Stomach smooth muscle (tissue), 2 donors: Measurements from ENCODE around the gene GEMIN5.

Experiments
- H3K27ac ChIP-seq: one replicate; pipeline ENCODE4 v1.7.0; 2013; ENCODE audit warnings: mild to moderate bottlenecking, low read length, inconsistent platforms
- H3K27me3 ChIP-seq, 2 donors: one replicate each; pipeline ENCODE4 v1.7.0; 2013; ENCODE audit warnings: low read length in 2 of 2; ENCODE audit not compliant: insufficient read depth in 2 of 2, control insufficient read depth in 1 of 2
- H3K36me3 ChIP-seq, 2 donors: one replicate each; pipeline ENCODE4 v1.7.0; 2013; ENCODE audit warnings: low read length in 2 of 2; ENCODE audit not compliant: control insufficient read depth in 2 of 2, insufficient read depth in 2 of 2
- H3K4me1 ChIP-seq: one replicate; pipeline ENCODE4 v1.7.0; 2013; ENCODE audit warnings: low read length; ENCODE audit not compliant: control insufficient read depth, insufficient read depth
- H3K4me3 ChIP-seq, 2 donors: one replicate each; pipeline ENCODE4 v1.7.0; 2013; ENCODE audit warnings: low read length in 2 of 2
- H3K9ac ChIP-seq, 2 donors: one replicate each; pipeline ENCODE4 v1.7.0; 2013; ENCODE audit warnings: low read length in 2 of 2, mild to moderate bottlenecking in 1 of 2
- H3K9me3 ChIP-seq, 2 donors: one replicate each; pipeline ENCODE4 v1.7.0; 2013; ENCODE audit warnings: low read length in 2 of 2; ENCODE audit not compliant: control insufficient read depth in 2 of 2
- donor health status: healthy.
- donor health status: Pancreatic carcinoma.

GEMIN5 gene

GRCh38 chr5:154862766-154863165 is 75.2 kb downstream of the GEMIN5 start:
- no peaks in the 10 kb centered on the region for H3K9me3 ChIP-seq
- peaks cover 12% of the 10 kb centered on the region for H3K4me1 ChIP-seq
- no peak overlapping the region for H3K4me3 ChIP-seq
- H3K27me3 ChIP-seq: no peaks in the 10 kb centered on the region
- H3K27ac ChIP-seq: no peak overlapping the region
- H3K36me3 ChIP-seq: peaks cover 12 to 17% of the 10 kb centered on the region in 2 donors
- no peak overlapping the region for H3K9ac ChIP-seq

DNA sequence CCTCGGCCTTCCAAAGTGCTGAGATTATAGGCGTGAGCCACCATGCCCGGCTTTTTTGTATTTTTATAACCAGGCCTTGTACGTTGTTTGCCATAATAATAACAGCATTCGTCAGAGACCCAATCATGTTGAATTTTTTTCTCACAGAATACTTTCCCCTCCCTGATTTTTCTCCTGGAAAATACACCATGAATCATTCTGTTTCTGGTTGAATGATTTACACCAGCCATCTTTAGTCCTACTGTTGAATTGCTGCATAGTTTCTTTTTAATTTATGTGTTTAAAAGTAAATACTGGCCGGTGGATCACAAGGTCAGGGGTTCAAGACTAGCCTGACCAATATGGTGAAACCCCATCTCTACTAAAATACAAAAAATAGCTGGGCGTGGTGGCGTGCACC is 76.1 kb downstream of the GEMIN5 start:
- Histone ChIP-seq H3K4me1 (peaks cover 19% of the 10 kb centered on the region), H3K9ac (no peak overlapping the region), H3K36me3 (peaks cover 12 to 17% of the 10 kb centered on the region in 2 donors), H3K27me3 (no peaks in the 10 kb centered on the region), H3K27ac (no peak overlapping the region), H3K9me3 (no peaks in the 10 kb centered on the region), H3K4me3 (no peak overlapping the region)

GRCh38 chr5:154860765-154861164 is 77.2 kb downstream of the GEMIN5 start:
- no peak overlapping the region for H3K27ac ChIP-seq
- no peaks in the 10 kb centered on the region for H3K27me3 ChIP-seq
- H3K4me3 ChIP-seq: peak overlapping the region; percentile 90 to 93
- H3K4me1 ChIP-seq: peaks cover 24% of the 10 kb centered on the region
- no peak overlapping the region for H3K9ac ChIP-seq
- H3K9me3 ChIP-seq: no peaks in the 10 kb centered on the region
- peaks cover 7 to 12% of the 10 kb centered on the region in 2 donors for H3K36me3 ChIP-seq

DNA sequence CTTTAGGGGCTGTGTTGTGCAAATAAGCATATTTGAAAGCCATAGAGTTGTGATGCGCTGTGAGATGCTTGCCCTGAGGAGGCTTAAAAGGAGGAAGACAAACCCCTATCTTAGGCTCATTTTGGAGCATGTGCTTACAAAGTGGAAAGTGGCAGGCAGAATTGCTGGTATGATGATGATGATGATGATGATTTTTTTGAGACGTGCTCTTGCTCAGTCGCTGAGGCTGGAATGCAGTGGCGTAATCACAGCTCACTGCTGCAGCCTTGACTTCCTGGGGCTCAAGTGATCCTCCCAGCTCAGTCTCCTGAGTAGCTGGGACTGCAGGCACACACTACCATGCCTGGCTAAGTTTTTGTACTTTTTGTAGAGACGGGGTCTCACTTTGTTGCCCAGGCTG is 77.9 kb downstream of the GEMIN5 start:
- peak overlapping the region; percentile 90 to 93 for H3K4me3 ChIP-seq
- peak overlapping the region; percentile 48 to 77 for H3K9ac ChIP-seq
- no peaks in the 10 kb centered on the region for H3K9me3 ChIP-seq
- H3K27me3 ChIP-seq: no peaks in the 10 kb centered on the region
- peaks cover 24% of the 10 kb centered on the region for H3K4me1 ChIP-seq
- H3K27ac ChIP-seq: no peak overlapping the region
- H3K36me3 ChIP-seq: peaks cover 5 to 7% of the 10 kb centered on the region in 2 donors

DNA sequence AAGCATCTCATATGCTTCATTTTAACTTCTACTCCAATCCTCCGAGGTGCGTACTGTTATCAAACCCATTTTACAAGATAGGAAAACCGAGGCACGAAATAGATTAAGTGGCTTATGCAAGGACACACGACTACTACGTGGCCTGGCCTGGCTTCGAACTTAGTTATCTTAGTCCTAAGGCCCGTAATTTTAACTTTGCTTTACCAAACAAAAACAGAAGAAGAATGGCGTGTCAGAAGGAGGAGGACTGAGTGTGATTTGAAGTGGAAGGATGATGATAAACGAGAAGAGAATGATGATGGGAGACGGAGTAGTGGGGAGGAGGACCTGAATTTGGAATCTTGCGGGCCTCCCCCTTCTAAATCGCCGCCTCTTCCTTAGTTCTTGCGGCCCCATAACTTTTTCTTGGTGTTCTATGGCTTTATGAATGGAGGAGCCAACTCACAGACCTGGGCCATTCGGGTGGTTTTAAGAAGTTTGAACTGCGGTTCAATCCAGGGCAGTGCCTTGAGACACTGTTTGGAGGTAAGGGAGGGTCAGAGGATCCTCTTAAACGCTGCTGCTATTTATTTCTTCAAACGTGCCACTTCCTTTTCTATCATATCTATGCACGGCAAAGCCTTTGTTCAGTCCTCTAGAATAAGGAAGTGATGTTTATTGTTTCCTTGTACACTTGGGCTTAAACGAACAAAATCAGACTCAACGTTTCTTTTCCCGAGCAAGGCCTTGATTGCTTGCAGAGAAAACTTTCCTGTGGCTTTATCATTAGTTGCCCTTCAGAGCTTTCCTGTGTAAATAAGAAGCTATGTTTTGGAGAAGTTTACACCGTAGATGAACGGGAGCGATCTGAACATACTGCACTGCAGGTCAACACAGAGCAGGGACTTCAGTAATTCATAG is 78.8 kb downstream of the GEMIN5 start:
- Histone ChIP-seq H3K4me3 (peak overlapping the region; percentile 90 to 93), H3K36me3 (peaks cover 5 to 6% of the 10 kb centered on the region in 2 donors), H3K9ac (peak overlapping the region; percentile 77 to 93), H3K27ac (peak overlapping the region; percentile 96), H3K27me3 (no peaks in the 10 kb centered on the region), H3K4me1 (peaks cover 24% of the 10 kb centered on the region), H3K9me3 (no peaks in the 10 kb centered on the region)

- Histone ChIP-seq H3K27ac (peak within 1 kb of the TSS; percentile 96), H3K4me3 (peak within 1 kb of the TSS; percentile 90 to 93), H3K27me3 (no peaks in the 10 kb centered on the region), H3K9ac (peak within 1 kb of the TSS; percentile 77 to 93), H3K9me3 (no peaks in the 10 kb centered on the region), H3K4me1 (peaks cover 24% of the 10 kb centered on the region), H3K36me3 (peaks cover 3 to 5% of the 10 kb centered on the region in 2 donors)
These were observed 79.6 kb downstream of the GEMIN5 start, which contains the start of gene CNOT8 for GRCh38 chr5:154858297-154858971. CNOT8 (plus strand) TSS chr5:154858627; CDS start chr5:154863279, 4,652 bp downstream.

DNA sequence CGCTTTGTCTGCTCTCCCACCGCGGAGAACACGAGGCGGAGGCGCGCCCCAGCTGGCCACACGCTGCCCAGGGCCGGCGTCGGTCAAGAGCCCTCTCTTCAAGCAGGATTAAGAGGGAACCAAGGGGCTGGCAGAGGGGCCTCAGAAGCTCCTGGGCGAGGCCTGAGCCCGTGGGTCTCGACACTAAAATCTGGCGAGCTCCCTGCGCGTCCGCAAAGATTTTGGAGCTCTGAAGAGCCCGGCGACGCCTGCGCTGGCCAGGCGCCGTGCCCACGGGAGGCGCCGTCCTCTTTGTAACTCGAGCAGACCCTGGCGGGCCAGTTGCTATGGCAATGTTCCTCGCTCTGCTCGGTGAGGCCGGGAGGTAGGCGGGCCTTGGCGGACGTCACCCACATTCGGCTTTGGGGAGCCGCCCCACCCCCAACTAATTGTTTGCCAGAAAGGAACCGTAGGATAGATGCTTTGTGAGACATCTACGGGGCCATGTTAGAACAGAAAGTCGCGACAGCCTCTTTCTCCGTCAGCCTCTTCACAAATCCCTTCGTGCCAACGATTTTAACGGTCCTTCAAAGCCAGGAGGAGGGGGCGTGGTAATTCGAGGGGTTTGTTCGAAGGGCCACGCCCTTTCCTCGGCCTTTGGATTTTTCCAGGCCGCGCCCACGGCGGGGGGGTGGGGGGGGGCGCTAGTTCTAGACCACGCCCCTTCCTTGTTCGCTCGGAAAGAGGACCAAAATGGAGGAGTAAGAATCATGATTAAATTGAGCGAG is 80.3 kb downstream of the GEMIN5 start:
- Histone ChIP-seq H3K9me3 (no peaks in the 10 kb centered on the region), H3K9ac (peak overlapping the region; percentile 77 to 93), H3K36me3 (no peaks in the 10 kb centered on the region)

GRCh38 chr5:154851351-154851750 is 86.7 kb downstream of the GEMIN5 start:
- no peak overlapping the region for H3K4me3 ChIP-seq

More for the DNA sequence above, 80.3 kb downstream of the GEMIN5 start:
- Histone ChIP-seq H3K27me3 (no peaks in the 10 kb centered on the region), H3K4me3 (peak overlapping the region; percentile 90 to 93), H3K27ac (peak overlapping the region; percentile 96), H3K4me1 (peaks cover 24% of the 10 kb centered on the region)

GRCh38 chr5:154850255-154851062 is 87.6 kb downstream of the GEMIN5 start, which contains the start of gene FAXDC2:
FAXDC2 (minus strand) TSS chr5:154850603; CDS start chr5:154838178, 12,425 bp downstream.
- no peaks in the 10 kb centered on the region for H3K9me3 ChIP-seq
- peak within 1 kb of the TSS; percentile 87 for H3K27ac ChIP-seq
- H3K36me3 ChIP-seq: peaks cover 0 to 3% of the 10 kb centered on the region in 2 donors
- H3K4me1 ChIP-seq: peaks cover 10% of the 10 kb centered on the region
- H3K9ac ChIP-seq: peak within 1 kb of the TSS; percentile 80 to 88
- H3K27me3 ChIP-seq: no peaks in the 10 kb centered on the region
- H3K4me3 ChIP-seq: peak within 1 kb of the TSS; percentile 98

More at GRCh38 chr5:154851351-154851750, 86.7 kb downstream of the GEMIN5 start:
- no peaks in the 10 kb centered on the region for H3K27me3 ChIP-seq
- H3K36me3 ChIP-seq: peaks cover 0 to 3% of the 10 kb centered on the region in 2 donors
- H3K9ac ChIP-seq: no peak overlapping the region
- H3K27ac ChIP-seq: peak overlapping the region; percentile 87
- peaks cover 10% of the 10 kb centered on the region for H3K4me1 ChIP-seq
- no peaks in the 10 kb centered on the region for H3K9me3 ChIP-seq
